Right atrium auricular region (tissue), 2 donors: ENCODE data around the gene TGM4. TPM values are rescaled to one million over a fixed set of nuclear protein-coding genes. Genes with fewer than 3 reads are reported as not detected.

Experiments used
- DNase-seq: peaks from one replicate; pipeline ENCODE4 v3.0.0-alpha.2; 2019; ENCODE audit warnings: low spot score
- H3K27ac ChIP-seq, 2 donors: fragments of 200-600 bp; sonication (generic); 1 replicate in 1 of 2; 2 replicates in 1 of 2; pipeline ENCODE4 v1.5.1; 2016 to 2019
- H3K27me3 ChIP-seq, 2 donors: fragments of 200-600 bp; sonication (generic); one replicate each; pipeline versions ENCODE4 v1.5.1 to v1.6.0; 2017 to 2019
- H3K36me3 ChIP-seq: fragments of 200-600 bp; sonication (generic); one replicate; pipeline ENCODE4 v1.5.1; 2016
- H3K4me1 ChIP-seq, 2 donors: fragments of 200-600 bp; sonication (generic); one replicate each; pipeline versions ENCODE4 v1.5.1 to v1.6.0; 2017 to 2019
- H3K4me3 ChIP-seq, 2 donors: fragments of 200-600 bp; sonication (generic); 1 replicate in 1 of 2; 2 replicates in 1 of 2; pipeline ENCODE4 v1.5.1; 2017 to 2019; ENCODE audit warnings: mild to moderate bottlenecking in 1 of 2, moderate library complexity in 1 of 2
- H3K9me3 ChIP-seq, 2 donors: fragments of 200-600 bp; sonication (generic); one replicate each; pipeline ENCODE4 v1.5.1; 2019
- CTCF ChIP-seq, 2 donors: fragments of 200-600 bp; sonication (generic); IDR thresholded peaks; one replicate each; pipeline ENCODE4 v1.5.1; 2019; ENCODE audit warnings: antibody characterized with exemption in 2 of 2
- total RNA-seq, 2 donors: library from RNA; depleted of rRNA; stranded (reverse); fragments of >200 nt; gene quantifications; one replicate each; pipeline ENCODE4 v1.1.0, GENCODE V29; 2016

Gene TGM4
- total RNA-seq, 2 donors from 2014 or later: not detected

- no peak for TF ChIP-seq CTCF (IDR thresholded peaks at IDR 0.05)
- no peak for DNase-seq
- Histone ChIP-seq H3K4me3 (no peak overlapping the region), H3K27me3 (no peaks in the 10 kb centered on the region), H3K36me3 (no peaks in the 10 kb centered on the region), H3K27ac (no peak overlapping the region), H3K9me3 (no peaks in the 10 kb centered on the region), H3K4me1 (no peaks in the 10 kb centered on the region)
These were observed 28.9 kb downstream of the TGM4 start for GRCh38 chr3:44903314-44903713.

- TF ChIP-seq CTCF (IDR thresholded peaks at IDR 0.05): no peak
- Histone ChIP-seq H3K36me3 (no peaks in the 10 kb centered on the region), H3K27me3 (no peaks in the 10 kb centered on the region), H3K27ac (no peak overlapping the region), H3K4me1 (no peaks in the 10 kb centered on the region), H3K4me3 (no peak overlapping the region), H3K9me3 (no peaks in the 10 kb centered on the region)
- DNase-seq: no peak
These were observed 29.3 kb downstream of the TGM4 start for GRCh38 chr3:44903751-44904150.

- no peak for TF ChIP-seq CTCF (IDR thresholded peaks at IDR 0.05)
- DNase-seq: no peak
- Histone ChIP-seq H3K27me3 (no peaks in the 10 kb centered on the region), H3K9me3 (no peaks in the 10 kb centered on the region), H3K4me1 (no peaks in the 10 kb centered on the region), H3K36me3 (no peaks in the 10 kb centered on the region), H3K4me3 (no peak overlapping the region), H3K27ac (no peak overlapping the region)
These were observed 31.2 kb downstream of the TGM4 start for GRCh38 chr3:44905446-44906157.

GRCh38 chr3:44906997-44907396 is 32.6 kb downstream of the TGM4 start:
- TF ChIP-seq CTCF (IDR thresholded peaks at IDR 0.05): no peak
- no peak for DNase-seq
- no peak overlapping the region for H3K4me3 ChIP-seq
- H3K4me1 ChIP-seq: no peaks in the 10 kb centered on the region
- no peaks in the 10 kb centered on the region for H3K36me3 ChIP-seq
- no peak overlapping the region for H3K27ac ChIP-seq
- H3K9me3 ChIP-seq: no peaks in the 10 kb centered on the region
- no peaks in the 10 kb centered on the region for H3K27me3 ChIP-seq

- H3K27ac ChIP-seq: no peak overlapping the region
- H3K4me3 ChIP-seq: no peak overlapping the region
- TF ChIP-seq CTCF (IDR thresholded peaks at IDR 0.05): no peak
- no peak for DNase-seq
- H3K9me3 ChIP-seq: no peaks in the 10 kb centered on the region
- no peaks in the 10 kb centered on the region for H3K4me1 ChIP-seq
- no peaks in the 10 kb centered on the region for H3K36me3 ChIP-seq
- H3K27me3 ChIP-seq: no peaks in the 10 kb centered on the region
These were observed 33.2 kb downstream of the TGM4 start for GRCh38 chr3:44907612-44908011.

- Histone ChIP-seq H3K27ac (no peak overlapping the region), H3K4me3 (no peak overlapping the region), H3K9me3 (no peaks in the 10 kb centered on the region), H3K27me3 (no peaks in the 10 kb centered on the region), H3K36me3 (no peaks in the 10 kb centered on the region), H3K4me1 (no peaks in the 10 kb centered on the region)
- TF ChIP-seq CTCF (IDR thresholded peaks at IDR 0.05): no peak
- DNase-seq: no peak
These were observed 34.7 kb downstream of the TGM4 start for GRCh38 chr3:44909063-44909462.
